Gastroesophageal sphincter (tissue), 3 donors: ENCODE measurements around the gene MTA3.

ENCODE experiments used
- CTCF ChIP-seq, 4 experiments: fragments of 200-600 bp in 2 of 4; fragments of 450-650 bp in 2 of 4; sonication (generic) in 1 of 4; IDR thresholded peaks; one replicate each; pipeline ENCODE4 v1.5.1; 2017 to 2019; ENCODE audit warnings: antibody characterized with exemption in 4 of 4, mild to moderate bottlenecking in 2 of 4, moderate library complexity in 2 of 4
- POLR2A ChIP-seq, 2 donors: fragments of 450-650 bp; IDR thresholded peaks; one replicate each; pipeline ENCODE4 v1.6.1; 2017; ENCODE audit warnings: antibody characterized with exemption in 2 of 2, mild to moderate bottlenecking in 2 of 2, moderate library complexity in 1 of 2
- POLR2AphosphoS5 ChIP-seq: sonication (generic); formaldehyde crosslinking; IDR thresholded peaks from one replicate; pipeline ENCODE4 v1.6.1; 2017; ENCODE audit warnings: antibody characterized with exemption

GRCh38 chr2:42652086-42652485 is 83.7 kb downstream of the MTA3 start:
- TF ChIP-seq CTCF (IDR thresholded peaks at IDR 0.05) (no peak), POLR2AphosphoS5 (no peak), POLR2A (IDR thresholded peaks at IDR 0.05) (no peak)
